Measurements from ENCODE around the gene DONSON.

The DONSON gene

GRCh38 chr21:33540711-33541104, 47.8 kb downstream of the DONSON start:
- no peak for DNase-seq

- DNase-seq, result no peak
These were observed 48.9 kb downstream of the DONSON start for GRCh38 chr21:33539616-33540015.

GRCh38 chr21:33537212-33537611, 51.3 kb downstream of the DONSON start:
- DNase-seq, result no peak

DNA sequence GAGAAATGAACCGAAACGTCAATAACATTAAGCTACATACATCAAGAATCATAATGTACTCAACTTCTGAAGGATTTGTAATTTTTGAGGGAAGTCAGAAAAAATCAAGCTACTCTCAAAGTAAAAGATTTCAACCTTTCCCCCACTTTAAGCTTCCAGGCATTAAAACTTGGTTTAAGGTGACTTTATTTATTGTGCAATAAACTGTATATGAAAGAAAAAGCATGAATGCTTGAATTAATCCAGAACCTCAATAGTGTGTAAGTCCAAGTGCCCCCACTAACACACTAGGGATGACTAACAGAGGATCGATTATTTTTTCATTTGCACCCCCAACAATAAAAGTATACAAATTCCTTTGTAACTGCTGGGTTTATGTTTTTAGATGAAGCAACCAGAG, 57.5 kb downstream of the DONSON start:
- no peak for DNase-seq
